H1 (cell line): ENCODE data around the gene NUP98.
"Not testable (repeated sequence)": the region's sequence is repeated elsewhere in the genome, so short reads cannot be mapped to it uniquely, and the experiment has no call there.

Experiments used
- EZH2 ChIP-seq: fragments of 200-600 bp; sonication (generic); IDR thresholded peaks from 2 replicates; pipeline ENCODE4 v1.7.1; 2012; ENCODE audit warnings: low read depth, mild to moderate bottlenecking, moderate library complexity, low read length, inconsistent platforms; ENCODE audit not compliant: severe bottlenecking
- POLR2A ChIP-seq, 2 experiments: IDR thresholded peaks; 1 replicate in 1 of 2; 2 replicates in 1 of 2; pipeline ENCODE4 v1.6.1; 2011; ENCODE audit warnings: low read depth in 2 of 2, low read length in 2 of 2, mild to moderate bottlenecking in 2 of 2; ENCODE audit errors: control extremely low read depth in 1 of 2
- RXRA ChIP-seq: IDR thresholded peaks from 2 replicates; pipeline ENCODE4 v1.6.1; 2011; ENCODE audit warnings: low read depth, mild to moderate bottlenecking, low read length, moderate library complexity; ENCODE audit not compliant: insufficient read depth
- TEAD4 ChIP-seq: IDR thresholded peaks from 2 replicates; pipeline ENCODE4 v1.6.1; 2012; ENCODE audit warnings: low read depth, low read length, inconsistent platforms, mixed read lengths
- YY1 ChIP-seq: IDR thresholded peaks from 2 replicates; pipeline ENCODE4 v1.6.1; 2011; ENCODE audit warnings: low read depth, mild to moderate bottlenecking, low read length
- TF ChIP-seq, protein P1 (sequence below): IDR thresholded peaks from 2 replicates; pipeline ENCODE4 v1.6.1; 2011; ENCODE audit warnings: low read length, improper control_type of control experiment

DNA sequence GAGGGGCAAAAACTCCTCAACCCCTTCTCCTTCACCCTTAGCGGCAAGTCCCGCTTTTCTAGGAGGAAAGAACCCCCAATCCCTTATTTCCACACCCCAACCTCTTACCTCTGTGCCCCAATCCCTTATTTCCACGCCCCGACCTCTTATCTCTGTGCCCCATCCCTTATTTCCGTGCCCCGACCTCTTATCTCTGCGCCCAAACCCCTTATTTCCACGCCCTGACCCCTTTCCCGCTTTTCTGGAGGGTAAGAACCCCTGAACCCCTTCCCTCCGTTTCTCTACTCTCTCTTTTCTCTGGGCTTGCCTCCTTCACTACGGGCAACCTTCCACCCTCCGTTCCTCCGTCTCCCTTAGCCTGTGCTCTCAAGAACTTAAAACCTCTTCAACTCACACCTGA is 148.5 kb downstream of the NUP98 start:
- not testable (repeated sequence) for TF ChIP-seq POLR2A (IDR thresholded peaks at IDR 0.05; ENCODE audit: control extremely low read depth in 1 of 2, low read depth in 2 of 2, low read length in 2 of 2); EZH2; RXRA; YY1; TEAD4
- TF ChIP-seq, protein P1, sequence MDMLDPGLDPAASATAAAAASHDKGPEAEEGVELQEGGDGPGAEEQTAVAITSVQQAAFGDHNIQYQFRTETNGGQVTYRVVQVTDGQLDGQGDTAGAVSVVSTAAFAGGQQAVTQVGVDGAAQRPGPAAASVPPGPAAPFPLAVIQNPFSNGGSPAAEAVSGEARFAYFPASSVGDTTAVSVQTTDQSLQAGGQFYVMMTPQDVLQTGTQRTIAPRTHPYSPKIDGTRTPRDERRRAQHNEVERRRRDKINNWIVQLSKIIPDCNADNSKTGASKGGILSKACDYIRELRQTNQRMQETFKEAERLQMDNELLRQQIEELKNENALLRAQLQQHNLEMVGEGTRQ, result not testable (repeated sequence)
